HG03457 (cell line): ENCODE data around the gene PPIE.
A peak's percentile ranks its signal among the peaks of the same experiment; 100 is the strongest.
"Not testable (repeated sequence)": the region's sequence is repeated elsewhere in the genome, so short reads cannot be mapped to it uniquely, and the experiment has no call there.

Source experiments
- ATAC-seq: cut with Tn5 transposase; IDR thresholded peaks from one replicate; pipeline ENCODE4 v1.9.1; 2021; ENCODE audit warnings: moderate number of reproducible peaks; ENCODE audit not compliant: unreplicated experiment

Gene PPIE

GRCh38 chr1:39757501-39757900 is 18.8 kb downstream of the PPIE start:
- ATAC-seq: no peak

GRCh38 chr1:39758556-39759435 is 20.1 kb downstream of the PPIE start:
- no peak for ATAC-seq

GRCh38 chr1:39759436-39759726 is 20.7 kb downstream of the PPIE start:
- ATAC-seq: no peak

DNA sequence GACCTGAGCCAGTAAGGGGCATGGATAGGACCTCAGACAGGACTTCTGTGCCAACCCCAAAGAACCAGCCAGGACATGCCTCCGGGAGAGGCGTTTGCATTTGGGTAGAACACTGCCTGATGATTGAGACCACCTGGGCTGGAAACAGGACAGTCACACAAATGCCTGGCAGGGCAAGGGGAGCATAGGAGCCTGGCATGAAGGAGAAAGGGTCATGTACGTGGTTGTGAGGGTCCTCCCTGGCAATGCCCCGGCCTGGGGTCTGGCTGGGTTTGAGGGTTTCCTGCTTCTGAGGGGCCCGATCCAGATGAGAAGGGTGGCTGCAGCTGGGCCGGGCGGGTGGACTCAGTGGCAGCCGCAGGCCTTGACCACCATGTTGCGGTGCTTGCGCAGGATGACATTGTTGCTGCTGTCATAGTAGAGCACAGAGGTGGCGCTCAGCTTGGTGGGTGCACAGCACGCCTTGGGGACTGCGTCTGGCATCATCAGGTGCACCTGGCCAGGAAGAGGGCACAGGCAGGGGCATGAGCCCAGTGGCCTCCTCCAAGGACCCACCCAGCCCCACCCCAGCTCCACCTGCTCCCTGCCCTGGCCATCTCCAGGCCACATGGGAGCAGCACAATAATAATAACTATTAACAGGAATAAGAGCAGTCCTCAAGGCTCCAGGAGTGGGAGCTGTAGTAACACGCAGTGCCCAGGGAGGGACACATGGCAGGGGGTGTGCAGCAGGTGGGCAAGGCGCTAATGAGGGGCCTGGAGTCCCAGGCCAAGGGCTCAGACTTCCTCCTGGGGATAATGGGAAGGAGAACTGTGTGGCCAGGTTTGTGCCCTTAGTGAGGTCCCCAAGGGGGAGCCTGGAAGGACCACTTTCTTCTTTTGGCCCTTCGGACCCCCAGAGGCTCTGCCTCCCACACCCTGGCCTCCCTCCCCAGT is 21.7 kb downstream of the PPIE start:
- ATAC-seq: no peak

GRCh38 chr1:39761016-39761415 is 22.3 kb downstream of the PPIE start:
- no peak for ATAC-seq

DNA sequence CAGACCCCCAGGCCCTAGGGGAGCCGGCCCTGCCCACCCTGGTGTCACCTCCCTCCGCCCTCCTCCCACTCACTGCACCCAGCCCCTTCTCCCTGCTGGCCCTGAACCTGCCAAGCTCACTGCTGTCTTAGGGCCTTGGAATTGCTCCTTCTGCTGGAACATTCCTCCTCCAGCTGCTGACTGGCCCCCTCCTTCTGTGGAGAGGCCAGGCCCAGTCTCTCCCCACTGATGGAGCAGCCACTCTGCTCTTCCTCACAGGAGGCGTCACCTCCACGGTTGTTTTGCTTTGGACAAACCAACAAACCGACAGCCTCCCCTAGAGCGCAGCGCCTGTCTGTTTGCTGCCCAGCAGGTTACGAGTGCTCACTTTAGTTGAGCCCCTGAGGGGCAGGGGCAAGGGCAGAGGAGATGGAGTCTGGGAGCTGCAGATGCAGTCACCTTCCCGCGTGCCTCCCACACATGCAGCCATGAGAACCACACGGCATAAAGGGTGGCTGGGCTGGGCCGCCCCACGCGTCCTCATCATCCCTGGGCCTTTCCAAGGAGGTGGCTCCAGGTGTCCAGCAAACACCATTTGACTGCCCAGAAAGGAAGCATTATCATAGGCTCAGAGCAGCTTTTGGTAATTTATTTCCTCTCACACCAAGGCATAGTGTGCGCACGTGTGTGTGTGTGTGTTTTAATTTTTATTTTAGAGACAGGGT is 23.0 kb downstream of the PPIE start:
- no peak for ATAC-seq

- ATAC-seq: no peak
Observed at GRCh38 chr1:39762550-39763540, 24.2 kb downstream of the PPIE start.

GRCh38 chr1:39763619-39764374 is 25.1 kb downstream of the PPIE start:
- not testable (repeated sequence) for ATAC-seq

DNA sequence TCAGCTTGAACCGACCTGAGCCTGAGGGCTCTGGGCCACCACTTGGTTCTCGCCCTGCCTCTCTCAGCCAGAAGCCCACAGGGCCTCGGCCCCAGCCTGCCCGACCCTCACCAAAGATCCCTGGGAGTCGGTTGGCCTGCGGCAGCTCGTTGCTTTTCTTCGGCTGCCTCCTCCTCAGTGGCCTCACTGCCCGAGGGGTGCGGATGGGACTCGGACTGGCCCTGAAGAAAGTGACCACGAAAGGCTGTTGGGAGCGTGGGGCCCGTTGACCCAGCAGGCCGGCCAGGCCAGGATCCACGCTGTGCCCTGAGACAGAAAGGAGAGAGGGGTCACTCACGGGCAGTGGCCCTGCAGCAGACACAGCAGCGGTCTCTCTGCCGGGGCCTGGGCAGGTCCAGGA is 25.8 kb downstream of the PPIE start:
- ATAC-seq: not testable (repeated sequence)

DNA sequence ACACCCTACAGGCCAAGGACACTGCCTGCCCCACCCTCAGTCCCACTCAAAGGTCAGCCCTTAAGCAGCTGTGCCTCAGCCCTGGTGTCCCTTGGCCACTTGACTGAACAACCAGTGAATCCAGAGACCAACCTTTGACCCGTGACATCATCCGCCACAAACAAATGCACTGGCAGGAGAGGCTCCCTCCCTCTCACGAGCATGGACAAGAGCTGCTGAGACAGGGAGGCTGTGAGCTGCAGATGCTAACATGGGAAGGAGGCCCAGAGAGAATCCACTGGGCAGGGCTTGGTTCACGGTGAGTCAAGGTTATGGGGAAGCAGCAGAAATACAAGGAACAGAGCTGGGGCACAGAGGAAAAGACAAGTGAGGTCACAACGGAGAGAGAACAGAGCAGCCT is 27.8 kb downstream of the PPIE start:
- not testable (repeated sequence) for ATAC-seq

DNA sequence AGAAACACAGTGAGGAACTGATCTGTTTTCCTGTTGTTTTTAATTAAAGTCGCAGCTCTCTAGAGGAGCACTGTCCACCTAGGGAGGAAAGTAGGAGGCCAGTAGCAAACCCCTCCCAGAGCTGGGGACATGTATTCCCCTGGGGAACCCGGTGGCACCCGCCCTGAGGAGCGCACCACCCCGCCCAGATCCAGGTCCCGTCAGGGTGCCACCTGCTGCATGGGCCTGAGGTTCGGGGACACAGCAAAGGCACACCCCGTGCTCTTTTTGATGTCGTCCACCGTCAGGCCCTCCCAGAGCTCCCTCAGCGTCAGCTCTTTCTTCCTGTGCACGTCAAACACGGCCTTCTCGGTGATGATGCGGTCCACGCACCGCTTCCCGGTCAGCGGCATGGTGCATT is 30.8 kb downstream of the PPIE start:
- ATAC-seq: not testable (repeated sequence)

DNA sequence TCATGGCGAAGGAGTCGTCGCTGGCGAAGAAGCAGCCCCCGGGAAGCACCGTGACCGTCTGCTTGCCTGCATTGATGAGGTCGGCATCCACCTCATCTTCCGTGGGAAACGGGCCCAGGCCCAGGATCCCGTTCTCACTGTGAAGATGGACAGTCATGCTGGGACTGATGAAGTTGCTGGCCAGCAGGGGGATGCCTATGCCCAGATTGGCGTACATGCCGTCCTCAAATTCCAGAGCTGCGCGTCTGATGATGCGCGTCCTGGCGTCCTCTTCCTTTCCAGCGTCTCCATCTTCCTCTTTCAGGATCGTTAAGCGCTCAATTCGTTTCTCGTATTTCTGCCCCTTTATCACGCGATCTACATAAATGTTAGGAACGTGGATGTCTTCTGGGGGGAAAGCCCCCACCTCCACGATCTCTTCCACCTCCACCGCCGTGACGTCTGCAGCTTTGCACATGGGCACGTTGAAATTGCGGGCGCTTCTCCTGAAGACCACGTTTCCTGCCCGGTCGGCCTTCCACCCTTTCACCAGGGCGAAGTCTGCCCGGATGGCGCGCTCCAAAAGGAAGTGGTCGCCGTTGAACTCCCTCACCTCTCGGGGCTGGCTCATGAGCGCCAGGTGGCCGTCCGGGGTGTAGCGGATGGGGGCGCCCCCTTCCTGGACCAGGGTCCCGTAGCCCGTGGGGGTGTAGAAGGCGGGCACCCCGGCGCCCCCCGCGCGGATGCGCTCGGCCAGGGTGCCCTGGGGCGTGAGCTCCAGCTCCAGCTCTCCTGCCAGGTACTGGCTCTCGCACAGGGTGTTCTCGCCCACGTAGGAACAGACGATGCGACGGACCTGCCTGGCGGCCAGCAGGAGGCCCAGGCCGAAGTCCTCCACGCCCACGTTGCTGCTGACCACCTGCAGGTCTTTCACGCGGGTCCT is 31.7 kb downstream of the PPIE start:
- not testable (repeated sequence) for ATAC-seq

DNA sequence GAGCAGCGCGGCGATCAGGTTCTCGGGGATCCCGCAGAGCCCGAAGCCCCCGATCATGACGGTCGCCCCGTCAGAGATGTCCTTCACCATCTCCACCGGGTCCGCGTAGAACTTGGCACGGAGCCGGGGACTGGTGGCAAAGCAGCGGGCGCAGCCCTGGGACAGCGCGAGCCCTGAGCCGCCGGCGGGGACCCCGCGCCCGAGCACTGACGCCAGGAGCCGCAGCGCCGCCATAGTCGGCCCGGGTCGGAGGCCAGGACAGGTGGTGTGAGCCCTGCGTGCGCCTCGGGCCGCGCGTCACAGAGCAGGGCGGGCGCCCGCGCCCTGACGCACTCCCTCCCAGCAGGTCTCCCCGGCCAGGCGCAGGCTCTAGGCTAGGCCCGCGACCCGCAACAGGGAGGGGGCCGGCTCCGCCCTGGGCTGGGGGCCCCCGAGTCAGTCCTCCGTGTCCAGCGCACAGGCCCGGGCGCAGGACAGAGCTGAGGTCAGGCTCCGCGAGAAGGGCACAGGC is 32.4 kb downstream of the PPIE start, which contains the start of gene OXCT2:
TSS of gene OXCT2 (minus strand) at position 327 of the 511 bp plus-strand sequence. CDS start at position 234, 93 bp downstream.
- ATAC-seq: not testable (repeated sequence)

GRCh38 chr1:39773369-39773979 is 34.8 kb downstream of the PPIE start:
- not testable (repeated sequence) for ATAC-seq

DNA sequence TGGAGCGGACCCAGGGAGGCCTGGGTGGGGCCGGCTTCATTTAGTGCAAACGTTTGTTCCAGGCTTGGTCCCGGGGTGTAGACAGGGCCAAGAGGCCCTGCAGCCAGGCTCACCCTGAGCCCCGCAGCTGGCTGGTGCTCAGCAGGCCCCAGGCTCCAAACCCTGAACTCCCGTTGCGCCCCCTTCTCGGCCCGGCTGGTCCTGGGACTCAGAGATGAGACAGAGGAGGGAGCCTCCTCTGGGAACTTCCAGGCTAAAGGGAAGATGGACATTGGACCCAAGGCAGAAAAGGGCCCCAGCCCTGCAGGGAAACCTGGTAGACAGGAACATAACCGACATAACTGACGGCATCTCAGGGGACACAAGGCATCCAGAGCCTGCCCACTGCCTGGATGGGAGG is 36.5 kb downstream of the PPIE start:
- not testable (repeated sequence) for ATAC-seq

DNA sequence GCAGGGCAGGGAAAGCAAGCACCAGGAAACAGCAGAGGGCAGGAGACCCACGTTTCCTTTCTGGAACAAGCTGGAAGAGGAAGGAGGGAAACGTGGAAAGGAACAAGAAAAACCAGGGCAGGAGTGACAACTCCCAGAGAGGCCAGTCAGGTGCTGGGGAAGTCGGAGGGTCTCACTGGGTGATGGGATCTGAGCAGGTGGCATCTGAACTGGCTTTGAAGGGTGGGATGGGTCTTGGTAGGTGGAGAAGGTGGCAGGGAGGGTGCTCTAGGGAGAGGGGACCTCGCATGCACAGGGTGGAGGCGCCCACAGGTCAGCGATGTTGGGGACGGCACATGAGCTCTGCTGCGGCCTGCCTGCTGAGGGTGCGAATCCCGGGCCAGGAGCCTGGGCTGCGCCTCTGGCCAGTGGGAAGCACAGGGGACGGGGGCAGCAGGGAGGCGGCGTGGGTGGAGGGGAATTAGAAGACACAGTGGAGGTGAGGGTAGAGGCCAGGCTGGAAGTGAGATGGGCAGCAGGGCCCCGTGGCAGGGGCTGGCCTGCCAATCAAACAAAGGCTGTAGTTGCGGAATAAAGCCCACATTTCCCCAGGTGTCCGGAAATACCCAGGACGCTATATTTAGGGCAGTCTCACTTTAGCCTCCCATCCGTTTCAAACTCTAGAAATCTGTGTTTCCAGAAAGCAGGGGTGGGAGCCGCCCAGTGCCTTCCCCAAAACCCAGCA is 37.2 kb downstream of the PPIE start:
- ATAC-seq: peak; percentile 8

DNA sequence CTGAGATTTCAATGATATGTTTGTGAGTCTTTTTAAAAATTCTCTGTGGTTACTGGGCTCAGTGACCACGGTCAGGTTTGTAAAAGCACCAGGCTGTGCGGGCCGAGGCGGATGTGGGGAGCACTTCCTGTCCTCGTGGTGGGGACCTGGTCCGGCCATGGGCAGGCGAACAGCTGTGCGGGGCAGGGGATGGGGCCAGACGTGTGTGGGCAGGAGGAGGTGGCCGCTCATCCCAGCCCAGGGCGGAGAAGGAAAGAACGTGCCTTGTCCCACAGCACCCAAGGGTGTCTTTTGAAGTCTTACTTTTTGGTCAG is 37.7 kb downstream of the PPIE start:
- peak; percentile 46 for ATAC-seq
